Peyer's patch (tissue), 4 donors: ENCODE data around the gene CCDC14.
"Not testable (repeated sequence)": the region's sequence is repeated elsewhere in the genome, so short reads cannot be mapped to it uniquely, and the experiment has no call there.

ENCODE experiments used
- POLR2A ChIP-seq, 2 donors: fragments of 450-650 bp; IDR thresholded peaks; one replicate each; pipeline ENCODE4 v1.5.1; 2017; ENCODE audit warnings: antibody characterized with exemption in 2 of 2, mild to moderate bottlenecking in 2 of 2, moderate library complexity in 2 of 2
- TF ChIP-seq, protein P1 (sequence below), 6 experiments: fragments of 450-650 bp in 4 of 6; fragments of 200-600 bp in 2 of 6; sonication (generic) in 1 of 6; IDR thresholded peaks; one replicate each; pipeline ENCODE4 v1.5.1; 2017 to 2019; ENCODE audit warnings: antibody characterized with exemption in 6 of 6, mild to moderate bottlenecking in 3 of 6, moderate library complexity in 1 of 6

DNA sequence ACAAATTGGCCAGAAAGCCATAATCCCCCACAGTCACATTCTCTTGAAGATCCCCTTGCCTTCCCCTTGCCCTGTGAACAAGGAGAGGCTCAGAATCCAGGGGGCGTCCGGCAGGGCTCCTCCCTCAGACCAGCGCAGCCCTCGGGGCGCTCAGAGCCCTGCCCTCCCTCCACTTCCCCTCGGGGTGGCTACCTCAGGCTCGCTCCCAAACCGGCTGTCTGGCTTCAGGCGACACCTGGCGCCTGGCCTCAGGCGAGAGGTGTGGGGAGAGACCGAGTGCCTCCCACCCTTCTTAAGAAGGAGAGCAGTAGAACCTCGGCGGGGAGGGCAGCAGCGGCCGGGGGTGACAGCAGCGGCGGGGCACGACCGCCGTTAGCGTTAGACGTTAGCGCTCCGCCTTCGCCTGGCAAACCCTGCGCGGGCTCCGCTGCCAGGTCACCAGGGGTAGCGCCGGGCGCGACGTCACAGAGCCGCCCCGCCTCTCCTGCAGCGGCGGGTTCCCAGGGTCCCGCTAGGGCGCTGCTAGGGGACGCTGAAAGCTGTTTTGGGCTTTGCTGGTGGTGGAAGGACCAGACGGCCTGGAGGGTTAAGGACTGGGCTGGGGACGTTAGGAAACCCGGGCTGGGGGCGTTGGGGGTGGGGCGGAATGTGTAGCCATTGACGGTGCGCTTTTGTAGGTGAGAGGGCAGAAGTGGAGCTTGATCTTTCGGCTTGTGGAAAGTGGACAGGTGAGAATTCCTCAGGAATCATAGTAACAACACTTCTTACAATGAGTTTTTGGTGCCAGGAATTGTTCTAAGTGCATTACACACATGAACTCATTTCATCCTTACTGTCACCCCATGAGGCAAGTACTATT lies 30.9 kb upstream of the CCDC14 start, which contains the start of gene ROPN1:
- TF ChIP-seq, protein P1, sequence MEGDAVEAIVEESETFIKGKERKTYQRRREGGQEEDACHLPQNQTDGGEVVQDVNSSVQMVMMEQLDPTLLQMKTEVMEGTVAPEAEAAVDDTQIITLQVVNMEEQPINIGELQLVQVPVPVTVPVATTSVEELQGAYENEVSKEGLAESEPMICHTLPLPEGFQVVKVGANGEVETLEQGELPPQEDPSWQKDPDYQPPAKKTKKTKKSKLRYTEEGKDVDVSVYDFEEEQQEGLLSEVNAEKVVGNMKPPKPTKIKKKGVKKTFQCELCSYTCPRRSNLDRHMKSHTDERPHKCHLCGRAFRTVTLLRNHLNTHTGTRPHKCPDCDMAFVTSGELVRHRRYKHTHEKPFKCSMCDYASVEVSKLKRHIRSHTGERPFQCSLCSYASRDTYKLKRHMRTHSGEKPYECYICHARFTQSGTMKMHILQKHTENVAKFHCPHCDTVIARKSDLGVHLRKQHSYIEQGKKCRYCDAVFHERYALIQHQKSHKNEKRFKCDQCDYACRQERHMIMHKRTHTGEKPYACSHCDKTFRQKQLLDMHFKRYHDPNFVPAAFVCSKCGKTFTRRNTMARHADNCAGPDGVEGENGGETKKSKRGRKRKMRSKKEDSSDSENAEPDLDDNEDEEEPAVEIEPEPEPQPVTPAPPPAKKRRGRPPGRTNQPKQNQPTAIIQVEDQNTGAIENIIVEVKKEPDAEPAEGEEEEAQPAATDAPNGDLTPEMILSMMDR (IDR thresholded peaks at IDR 0.05): not testable (repeated sequence)
- not testable (repeated sequence) for TF ChIP-seq POLR2A (IDR thresholded peaks at IDR 0.05)
